ENCODE measurements around the gene KRTAP9-8.

The KRTAP9-8 gene

DNA sequence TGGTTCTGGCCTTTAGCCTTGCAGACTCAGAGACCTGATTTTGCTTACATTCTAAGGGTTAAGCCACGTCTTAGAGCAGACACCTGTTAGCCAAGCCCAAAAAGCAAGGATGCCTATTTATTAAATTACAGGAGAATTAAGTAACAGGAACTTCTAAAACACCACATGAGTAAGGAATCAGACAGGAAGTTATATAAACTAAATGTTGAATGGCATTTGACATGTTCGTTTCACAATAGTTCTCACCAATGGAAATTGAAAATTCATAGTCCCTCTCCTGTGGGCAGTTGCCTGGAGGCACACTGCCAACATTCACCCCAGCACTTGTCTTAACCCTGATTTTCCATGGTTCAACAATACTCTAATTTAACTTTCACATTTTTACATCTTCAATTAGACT is 46.7 kb downstream of the KRTAP9-8 start:
- TF ChIP-seq, protein P1, sequence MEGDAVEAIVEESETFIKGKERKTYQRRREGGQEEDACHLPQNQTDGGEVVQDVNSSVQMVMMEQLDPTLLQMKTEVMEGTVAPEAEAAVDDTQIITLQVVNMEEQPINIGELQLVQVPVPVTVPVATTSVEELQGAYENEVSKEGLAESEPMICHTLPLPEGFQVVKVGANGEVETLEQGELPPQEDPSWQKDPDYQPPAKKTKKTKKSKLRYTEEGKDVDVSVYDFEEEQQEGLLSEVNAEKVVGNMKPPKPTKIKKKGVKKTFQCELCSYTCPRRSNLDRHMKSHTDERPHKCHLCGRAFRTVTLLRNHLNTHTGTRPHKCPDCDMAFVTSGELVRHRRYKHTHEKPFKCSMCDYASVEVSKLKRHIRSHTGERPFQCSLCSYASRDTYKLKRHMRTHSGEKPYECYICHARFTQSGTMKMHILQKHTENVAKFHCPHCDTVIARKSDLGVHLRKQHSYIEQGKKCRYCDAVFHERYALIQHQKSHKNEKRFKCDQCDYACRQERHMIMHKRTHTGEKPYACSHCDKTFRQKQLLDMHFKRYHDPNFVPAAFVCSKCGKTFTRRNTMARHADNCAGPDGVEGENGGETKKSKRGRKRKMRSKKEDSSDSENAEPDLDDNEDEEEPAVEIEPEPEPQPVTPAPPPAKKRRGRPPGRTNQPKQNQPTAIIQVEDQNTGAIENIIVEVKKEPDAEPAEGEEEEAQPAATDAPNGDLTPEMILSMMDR (IDR thresholded peaks at IDR 0.05; ENCODE audit: control insufficient read depth, insufficient read depth, low read depth, low read length, missing control alignments), result no peak
- no peak overlapping the region for H3K4me3 ChIP-seq (ENCODE audit: control insufficient read depth, low read depth, low read length)
- no peak for DNase-seq (ENCODE audit: low read depth)

DNA sequence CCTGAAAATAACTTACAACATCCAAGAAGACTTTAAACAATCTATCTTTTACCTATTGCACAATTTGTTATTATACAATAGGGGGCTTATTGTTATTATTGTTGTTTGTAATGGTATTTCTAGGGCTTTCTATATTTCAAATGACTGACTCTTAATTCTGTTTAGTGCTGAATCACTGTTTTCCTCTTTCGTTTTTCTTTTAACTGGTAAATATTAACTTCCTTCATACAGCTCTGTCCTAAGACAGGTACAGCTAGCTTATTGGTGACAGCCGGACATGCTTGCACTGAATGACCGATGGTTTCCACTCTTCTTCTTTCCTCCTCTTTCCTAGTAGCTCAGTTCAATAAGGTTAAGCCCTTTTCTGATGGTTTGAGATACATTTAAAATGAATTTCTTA is 49.3 kb downstream of the KRTAP9-8 start:
- no peak for DNase-seq (ENCODE audit: low read depth)

More for the DNA sequence above, 49.3 kb downstream of the KRTAP9-8 start:
- no peak overlapping the region for H3K4me3 ChIP-seq (ENCODE audit: control insufficient read depth, low read depth, low read length)
- TF ChIP-seq, protein P1 (IDR thresholded peaks at IDR 0.05; ENCODE audit: control insufficient read depth, insufficient read depth, low read depth, low read length, missing control alignments), result no peak

Measured in AG09309 (cell line).